ENCODE measurements around the gene PRPF6.

DNA sequence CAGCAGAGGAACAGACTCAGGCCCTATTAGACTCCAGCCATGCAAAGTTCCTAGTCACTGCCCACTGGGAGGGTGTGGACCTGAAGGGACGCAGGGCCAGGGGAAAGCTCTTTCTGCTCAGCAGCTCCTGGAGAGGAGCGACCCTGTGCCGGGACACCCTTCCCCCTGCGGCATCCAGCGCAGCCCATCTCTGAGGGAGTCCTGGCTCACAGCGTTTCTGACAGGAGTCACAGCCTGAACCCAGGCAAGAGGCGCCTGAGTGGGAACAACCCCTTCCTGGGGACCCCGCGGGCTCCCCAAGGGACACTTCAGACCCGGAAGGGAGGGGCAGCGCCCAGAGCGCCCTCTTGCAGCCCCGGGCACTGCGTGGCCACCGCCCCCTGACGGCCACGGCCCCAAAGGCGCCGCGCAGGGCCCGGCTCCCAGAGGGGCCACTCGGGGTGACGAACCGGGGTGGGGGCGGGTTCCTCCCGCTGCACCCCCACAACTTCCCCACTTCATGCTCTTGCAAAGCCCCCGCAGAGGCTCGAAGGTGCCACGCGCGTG lies 25.6 kb upstream of the PRPF6 start:
- TF ChIP-seq, protein P1, sequence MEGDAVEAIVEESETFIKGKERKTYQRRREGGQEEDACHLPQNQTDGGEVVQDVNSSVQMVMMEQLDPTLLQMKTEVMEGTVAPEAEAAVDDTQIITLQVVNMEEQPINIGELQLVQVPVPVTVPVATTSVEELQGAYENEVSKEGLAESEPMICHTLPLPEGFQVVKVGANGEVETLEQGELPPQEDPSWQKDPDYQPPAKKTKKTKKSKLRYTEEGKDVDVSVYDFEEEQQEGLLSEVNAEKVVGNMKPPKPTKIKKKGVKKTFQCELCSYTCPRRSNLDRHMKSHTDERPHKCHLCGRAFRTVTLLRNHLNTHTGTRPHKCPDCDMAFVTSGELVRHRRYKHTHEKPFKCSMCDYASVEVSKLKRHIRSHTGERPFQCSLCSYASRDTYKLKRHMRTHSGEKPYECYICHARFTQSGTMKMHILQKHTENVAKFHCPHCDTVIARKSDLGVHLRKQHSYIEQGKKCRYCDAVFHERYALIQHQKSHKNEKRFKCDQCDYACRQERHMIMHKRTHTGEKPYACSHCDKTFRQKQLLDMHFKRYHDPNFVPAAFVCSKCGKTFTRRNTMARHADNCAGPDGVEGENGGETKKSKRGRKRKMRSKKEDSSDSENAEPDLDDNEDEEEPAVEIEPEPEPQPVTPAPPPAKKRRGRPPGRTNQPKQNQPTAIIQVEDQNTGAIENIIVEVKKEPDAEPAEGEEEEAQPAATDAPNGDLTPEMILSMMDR (IDR thresholded peaks at IDR 0.05): no peak
- TF ChIP-seq ZFX (IDR thresholded peaks at IDR 0.05; ENCODE audit: borderline replicate concordance): no peak

Data from 22Rv1 (cell line).